ENCODE measurements around the gene LLPH.

Gene LLPH

DNA sequence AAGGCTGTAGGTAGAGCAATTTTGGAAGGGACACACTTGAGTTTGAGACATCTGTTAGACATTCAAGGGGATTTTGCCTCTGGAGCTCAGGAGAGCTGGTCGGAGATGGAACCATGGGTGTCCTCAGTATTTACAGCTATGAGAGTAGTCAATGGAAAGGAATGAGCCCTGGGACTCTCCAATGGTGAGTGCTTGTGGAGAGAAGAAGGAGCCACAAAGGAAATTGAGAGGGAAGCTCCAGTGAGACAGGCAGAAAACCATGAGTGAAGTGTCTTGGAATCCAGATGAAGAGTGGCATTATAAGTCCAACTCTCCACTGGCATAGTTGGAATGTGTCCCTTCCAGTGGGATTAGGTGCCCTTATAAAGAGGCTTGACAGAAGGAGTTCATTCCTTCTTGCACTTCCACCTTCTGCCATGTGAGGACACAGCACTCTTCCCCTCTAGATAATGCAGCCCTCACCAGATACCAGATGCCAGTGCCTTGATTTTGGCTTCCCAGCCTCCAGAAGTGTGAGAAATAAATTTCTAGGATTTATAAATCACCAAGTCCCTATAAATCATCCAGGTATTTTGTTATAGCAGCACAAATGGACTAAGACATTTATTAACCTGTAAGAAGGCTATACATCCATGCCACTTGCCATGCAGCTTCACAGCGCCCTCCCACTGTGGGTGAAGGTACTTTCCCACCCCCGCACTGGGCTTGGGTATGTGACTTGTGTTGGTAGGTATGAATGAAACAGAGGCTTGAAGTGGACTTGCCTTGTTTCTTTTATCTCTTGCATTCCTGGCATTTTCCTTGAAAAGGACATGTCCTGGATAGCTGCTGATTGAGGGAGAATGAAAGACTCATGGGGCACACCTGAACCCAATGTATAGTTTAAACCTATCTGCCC, 27.3 kb downstream of the LLPH start:
- no peak for FAIRE-seq
- DNase-seq (ENCODE audit: insufficient read length, low spot score): no peak

- no peak for DNase-seq (ENCODE audit: insufficient read length, low spot score)
- no peak for FAIRE-seq
These were observed 37.8 kb downstream of the LLPH start for GRCh38 chr12:66092559-66093269.

DNA sequence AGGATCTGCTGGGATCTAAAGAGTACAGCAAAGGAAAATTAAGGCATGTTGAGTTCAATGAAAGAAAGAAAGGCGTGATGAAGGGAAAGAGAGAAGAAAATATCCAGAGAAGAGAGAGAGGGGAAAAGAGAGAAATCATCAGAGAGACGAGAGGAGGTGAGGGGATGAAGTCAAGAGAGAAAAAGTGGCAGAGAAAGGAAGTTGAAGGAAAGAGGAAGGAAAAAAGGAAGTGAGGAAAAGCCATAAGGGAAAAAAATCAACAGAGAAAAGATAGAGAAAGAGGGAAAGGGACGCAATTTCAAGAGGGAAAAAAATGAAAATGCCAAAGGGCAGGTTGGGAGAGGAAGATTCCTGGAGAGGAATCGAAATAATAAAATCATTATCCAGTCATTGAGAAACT, 40.4 kb downstream of the LLPH start:
- FAIRE-seq: no peak
- no peak for DNase-seq (ENCODE audit: insufficient read length, low spot score)

GRCh38 chr12:66087365-66087943, 43.1 kb downstream of the LLPH start:
- DNase-seq (ENCODE audit: insufficient read length, low spot score): peak; percentile 48
- no peak for FAIRE-seq

- DNase-seq (ENCODE audit: insufficient read length, low spot score): no peak
These were observed 44.6 kb downstream of the LLPH start for GRCh38 chr12:66085998-66086397.

DNA sequence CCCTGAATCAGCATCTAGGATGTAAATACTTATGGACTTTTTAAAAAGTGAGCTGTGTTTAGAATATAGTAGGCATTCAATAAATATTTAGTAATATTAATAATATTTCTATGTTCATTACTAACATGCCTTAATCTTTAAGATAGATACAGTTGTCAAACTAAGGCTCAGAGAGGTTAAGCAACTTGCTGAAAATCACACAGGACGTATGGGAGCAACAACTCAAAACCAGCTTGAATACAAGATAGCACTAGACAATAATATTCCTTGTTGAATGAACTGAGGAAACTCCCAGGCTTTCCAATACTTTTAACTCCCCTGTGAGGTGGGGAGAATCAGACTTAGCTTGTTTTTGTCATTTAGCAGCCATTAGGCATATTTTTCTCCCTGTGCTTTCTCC, 45.3 kb downstream of the LLPH start:
- FAIRE-seq (no peak), DNase-seq (ENCODE audit: insufficient read length, low spot score) (no peak)

More at GRCh38 chr12:66085998-66086397, 44.6 kb downstream of the LLPH start:
- no peak for FAIRE-seq

- FAIRE-seq (no peak), DNase-seq (ENCODE audit: insufficient read length, low spot score) (no peak)
These were observed 46.8 kb downstream of the LLPH start for GRCh38 chr12:66083766-66084165.

DNA sequence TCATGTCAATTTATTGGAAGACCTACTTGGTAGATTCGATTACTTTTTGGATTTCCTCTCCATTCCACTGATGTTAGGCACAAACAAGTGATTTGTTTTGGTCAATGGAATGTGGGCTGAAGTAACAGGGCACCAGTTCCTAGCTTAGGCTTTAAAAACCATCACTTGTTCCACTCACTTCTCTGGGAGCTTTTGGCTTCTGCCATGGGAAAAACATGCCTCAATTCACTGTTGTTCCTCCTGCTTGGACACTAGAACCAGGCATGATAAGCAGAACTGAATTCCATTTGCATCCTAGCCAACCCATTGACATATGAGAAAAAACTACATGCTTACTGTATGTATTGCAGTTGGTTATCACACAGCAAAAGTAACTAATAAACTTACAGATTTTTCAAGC, 47.8 kb downstream of the LLPH start:
- no peak for DNase-seq (ENCODE audit: insufficient read length, low spot score)
- no peak for FAIRE-seq

DNA sequence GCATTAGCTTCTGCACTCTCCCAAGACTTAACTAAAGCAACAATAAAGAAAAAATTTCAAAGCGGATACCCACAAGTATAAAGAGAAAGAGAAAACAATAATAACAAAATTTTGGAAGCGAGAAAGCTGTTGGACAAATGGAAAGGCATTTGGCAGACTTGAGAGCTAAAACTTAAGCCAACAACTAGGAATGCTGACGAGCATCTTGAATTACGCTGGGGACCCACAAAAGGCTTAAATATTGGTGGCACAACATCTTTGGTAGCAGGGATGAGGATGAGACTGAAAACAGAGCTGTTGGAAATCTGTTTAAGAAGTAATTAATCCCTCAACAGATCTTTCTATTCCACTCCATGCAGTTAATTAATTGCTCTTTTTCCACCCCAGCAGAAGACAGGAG, 49.8 kb downstream of the LLPH start:
- FAIRE-seq (no peak), DNase-seq (ENCODE audit: insufficient read length, low spot score) (no peak)

DNA sequence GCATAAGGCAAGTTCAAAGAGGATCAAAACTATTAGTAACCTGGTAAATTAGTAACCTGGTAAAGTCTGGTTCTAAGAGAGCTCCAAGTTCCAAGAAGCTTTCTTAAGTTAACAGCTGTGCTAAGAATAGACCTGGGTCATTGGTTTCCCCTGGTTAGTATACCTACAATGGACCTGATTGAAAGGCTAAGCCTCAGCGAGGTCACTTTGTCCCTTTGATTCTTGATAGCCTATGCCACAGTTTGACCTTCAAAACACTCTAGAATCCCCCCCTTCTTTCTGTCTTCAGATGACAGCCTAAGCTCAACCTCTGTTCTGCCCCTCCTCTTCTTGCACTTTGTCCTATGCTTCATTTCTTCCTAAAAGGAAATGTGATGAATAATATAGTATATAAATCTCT, 53.0 kb downstream of the LLPH start:
- no peak for DNase-seq (ENCODE audit: insufficient read length, low spot score)
- no peak for FAIRE-seq

DNA sequence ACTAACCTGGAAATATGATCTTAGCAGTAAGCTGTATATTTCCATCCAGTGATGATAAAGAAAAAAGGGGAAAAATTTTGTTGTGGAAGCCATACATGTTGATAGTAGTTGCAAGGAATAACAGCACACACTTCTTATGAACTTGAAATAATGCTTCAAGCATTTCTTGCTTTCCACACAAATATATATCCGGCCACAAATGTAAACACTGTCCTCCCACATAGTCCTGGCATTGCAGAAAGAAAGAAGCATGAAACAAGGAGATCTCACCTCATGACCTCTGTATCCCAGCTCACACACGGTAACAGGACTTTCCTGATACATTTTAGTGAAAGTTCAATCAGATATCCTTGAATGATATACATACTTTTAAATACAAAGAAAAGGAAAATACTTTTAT, 56.0 kb downstream of the LLPH start:
- FAIRE-seq (no peak), DNase-seq (ENCODE audit: insufficient read length, low spot score) (no peak)

DNA sequence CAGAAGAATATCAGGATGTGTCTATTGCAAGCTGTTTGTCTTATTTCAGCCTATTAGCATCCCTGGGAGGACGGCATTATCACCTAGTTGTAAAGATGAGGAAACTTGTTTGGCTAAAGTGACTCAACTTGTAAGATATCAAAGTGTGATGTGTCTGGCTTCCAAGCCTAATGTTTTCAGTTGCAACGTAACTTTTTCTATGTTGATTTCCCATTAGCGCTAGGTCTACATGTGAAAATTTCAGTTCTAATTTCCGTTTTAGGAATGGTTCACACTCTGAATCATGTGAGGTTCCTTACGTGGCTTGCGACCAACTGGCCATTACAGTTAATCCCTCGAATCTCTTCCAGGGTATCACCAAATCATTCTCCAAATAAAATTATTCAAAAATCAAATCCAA, 58.0 kb downstream of the LLPH start:
- FAIRE-seq (no peak), DNase-seq (ENCODE audit: insufficient read length, low spot score) (no peak)

- DNase-seq (ENCODE audit: insufficient read length, low spot score) (no peak), FAIRE-seq (no peak)
These were observed 58.4 kb downstream of the LLPH start for GRCh38 chr12:66072135-66072534.

DNA sequence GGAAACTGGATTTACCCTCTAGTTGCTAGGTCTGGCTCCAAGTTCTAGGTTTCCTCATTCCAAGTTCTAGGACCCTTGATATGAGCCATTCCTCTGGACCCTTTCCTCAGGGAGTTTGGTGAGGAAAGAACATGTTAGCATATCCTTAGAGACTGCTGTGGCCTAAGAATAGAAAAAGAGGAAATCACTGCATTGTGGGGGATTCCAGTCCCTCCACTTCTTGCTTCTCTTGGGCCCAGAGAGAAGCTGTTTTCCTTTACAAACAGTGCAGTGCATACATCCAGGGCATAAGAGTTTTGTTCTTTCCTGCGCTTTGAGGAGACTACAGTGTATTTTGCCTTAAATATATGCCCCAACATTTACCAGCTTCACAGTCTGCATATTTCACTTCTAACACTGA, 59.0 kb downstream of the LLPH start:
- DNase-seq (ENCODE audit: insufficient read length, low spot score) (no peak), FAIRE-seq (no peak)

DNA sequence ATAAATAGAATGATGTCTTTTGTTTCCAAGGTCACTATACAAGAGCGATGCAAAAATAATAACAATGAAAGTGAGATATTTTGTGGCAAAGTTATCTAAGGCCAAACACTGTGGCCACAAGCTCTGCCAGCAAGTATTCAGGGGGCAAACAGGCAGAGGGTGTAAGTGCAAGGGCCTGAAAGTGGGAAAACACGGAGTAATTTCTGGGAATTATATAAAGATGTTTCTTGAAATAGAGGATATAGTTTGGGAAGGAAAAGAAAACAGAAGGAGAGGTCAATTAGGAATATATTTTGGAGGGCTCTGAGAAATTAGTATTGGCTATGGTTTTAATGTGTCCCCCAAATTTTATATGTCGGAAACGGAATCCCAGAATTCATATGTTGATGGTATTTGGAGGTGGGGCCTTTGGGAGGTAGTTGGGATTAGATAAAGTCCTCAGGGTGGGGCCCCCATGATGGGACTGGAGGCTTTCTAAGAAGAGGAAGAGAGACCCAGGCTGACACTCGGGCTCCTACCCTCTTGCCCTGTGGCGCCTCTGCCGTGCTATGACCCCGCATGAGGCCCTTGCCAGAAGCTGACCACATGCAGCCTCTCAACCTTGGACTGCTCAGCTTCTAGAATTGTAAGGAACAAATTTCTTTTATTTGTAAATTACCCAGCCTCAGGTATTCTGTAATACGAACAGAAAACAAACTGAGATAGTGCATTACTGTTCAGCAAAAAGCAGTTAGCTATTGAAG, 60.0 kb downstream of the LLPH start:
- FAIRE-seq (no peak), DNase-seq (ENCODE audit: insufficient read length, low spot score) (no peak)

DNA sequence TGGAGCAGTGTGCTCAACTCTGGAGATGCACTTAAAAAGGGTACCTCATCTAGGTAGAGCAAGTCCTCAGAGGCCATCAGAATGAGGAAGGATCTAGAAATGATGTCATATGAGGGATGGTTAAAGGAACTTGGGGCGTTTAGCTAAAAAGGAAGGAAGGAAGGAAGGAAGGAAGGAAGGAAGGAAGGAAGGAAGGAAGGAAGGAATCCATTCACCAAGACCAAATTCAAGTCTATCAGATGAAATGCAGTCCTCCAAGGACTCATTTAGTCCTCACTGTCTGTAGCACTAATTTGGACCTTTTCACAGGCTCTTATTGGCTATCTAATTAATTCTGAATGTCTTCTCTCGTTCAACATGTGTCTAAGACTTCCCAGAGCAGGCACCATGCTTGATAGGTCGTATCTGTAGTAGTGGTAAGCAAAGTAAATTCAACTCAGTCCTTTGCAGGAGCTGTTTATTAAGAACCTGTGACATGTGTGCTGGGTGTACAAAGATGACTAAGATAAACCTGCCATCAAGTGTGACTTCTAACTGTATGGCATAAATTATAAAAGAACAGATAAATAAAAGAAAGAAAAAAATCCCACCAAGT, 63.5 kb downstream of the LLPH start:
- DNase-seq (ENCODE audit: insufficient read length, low spot score) (no peak), FAIRE-seq (no peak)
